ENCODE data around the gene LAT. TPM values are rescaled to one million over a fixed set of nuclear protein-coding genes. Genes with fewer than 3 reads are reported as not detected.

Gene LAT
- total RNA-seq, 1 experiment from 2014 or later = 4.3 TPM

GRCh38 chr16:28982418-28982817, 2.4 kb upstream of the LAT start:
- Histone ChIP-seq H2BK120ac (ENCODE audit: low read depth, low read length, poor library complexity, severe bottlenecking) (no peak overlapping the region), H3K4me1 (ENCODE audit: insufficient read depth, low read length) (no peaks in the 10 kb centered on the region), H3K14ac (ENCODE audit: insufficient read depth, low read length) (no peak overlapping the region; the same call in 1 of the 2 replicates), H3K23me2 (ENCODE audit: insufficient read length, low read depth, low read length, poor library complexity, severe bottlenecking) (no peaks in the 10 kb centered on the region), H4K91ac (ENCODE audit: insufficient read length, low read depth, low read length) (no peak overlapping the region), H3K9ac (ENCODE audit: extremely low read depth, insufficient read length, low read length) (no peak overlapping the region), H3K27ac (ENCODE audit: insufficient read length, low read depth, low read length) (no peak overlapping the region), H2AK5ac (ENCODE audit: insufficient read length, low read length) (no peak overlapping the region), H2BK12ac (ENCODE audit: insufficient read length, low read depth, low read length) (no peak overlapping the region), H3K18ac (ENCODE audit: insufficient read length, low read depth, low read length) (no peak overlapping the region), H3K56ac (ENCODE audit: insufficient read length, low read depth, low read length) (no peak overlapping the region), H3K9me3 (ENCODE audit: control insufficient read depth, low read depth, low read length) (no peaks in the 10 kb centered on the region), H3K79me1 (ENCODE audit: insufficient read depth, low read depth, low read length, poor library complexity, severe bottlenecking) (no peaks in the 10 kb centered on the region), H3K27me3 (ENCODE audit: insufficient read depth, low read length) (no peaks in the 10 kb centered on the region), H3T11ph (ENCODE audit: low read length) (no peak overlapping the region), H2BK20ac (ENCODE audit: low read depth, low read length, poor library complexity, severe bottlenecking) (no peak overlapping the region), H4K8ac (replicated peaks; ENCODE audit: insufficient read length, low read depth, low read length) (no peak overlapping the region), H2BK5ac (ENCODE audit: insufficient read length, low read length) (no peak overlapping the region), H3K23ac (ENCODE audit: insufficient read length, low read depth, low read length) (no peak overlapping the region), H2AFZ (ENCODE audit: low read length) (no peak overlapping the region), H2BK15ac (ENCODE audit: low read depth, low read length) (no peak overlapping the region), H4K20me1 (ENCODE audit: control insufficient read depth, insufficient read depth, insufficient read length) (no peaks in the 10 kb centered on the region), H3K4me2 (ENCODE audit: insufficient read depth, insufficient read length, low read length) (no peak overlapping the region), H4K5ac (ENCODE audit: insufficient read length, low read depth, low read length) (no peak overlapping the region), H3K4ac (ENCODE audit: low read depth, low read length) (no peak overlapping the region), H3K79me2 (ENCODE audit: insufficient read depth, low read length) (no peaks in the 10 kb centered on the region)
- no peak for TF ChIP-seq CTCF (conservative IDR thresholded peaks at IDR 0.05)
- 0 out of 7 replicates have a peak overlapping the region, but pooled peaks of 1 of the 3 experiments have one; percentile 40 for H3K27ac Mint-ChIP-seq
- peaks cover 4 to 6% of the 10 kb centered on the region in 2 experiments; a peak in 3 of 5 replicates for H3K9me3 Mint-ChIP-seq
- WGBS (ENCODE audit: extremely low coverage, insufficient read length, low lambda C conversion rate) = no CpG with 5 or more reads among the region's 10 CpGs
- H3K27me3 Mint-ChIP-seq (ENCODE audit: low read depth) = no peaks in the 10 kb centered on the region
- no peak for DNase-seq
- H3K4me3 Mint-ChIP-seq = no peak overlapping the region
- H3K36me3 Mint-ChIP-seq (ENCODE audit: insufficient read depth in 1 of 3, low read depth in 3 of 3) = peaks cover 19 to 45% (median 41%) of the 10 kb centered on the region in 3 experiments
- no peaks in the 10 kb centered on the region for H3K4me1 Mint-ChIP-seq
